ENCODE data around the gene TSHZ2. TPM values are rescaled to one million over a fixed set of nuclear protein-coding genes. Genes with fewer than 3 reads are reported as not detected.
A peak's percentile ranks its signal among the peaks of the same experiment; 100 is the strongest.

TSHZ2 gene
- total and polyA plus RNA-seq, 9 of the 15 experiments (the other 6 are each of a cell fraction or from before 2014, with no cell fraction given) = 0.03 to 0.20 (median 0.05) TPM; not detected in 4

- TF ChIP-seq NR0B1 (IDR thresholded peaks at IDR 0.05; ENCODE audit: partially characterized antibody) (no peak), USF2 (CRISPR knock-in tag; IDR thresholded peaks at IDR 0.05) (peak; percentile 65), ARID1B (IDR thresholded peaks at IDR 0.05) (peak; percentile 17; the same call in 1 of the 2 replicates), ARNT (IDR thresholded peaks at IDR 0.05) (no peak), CTCFL (IDR thresholded peaks at IDR 0.05; ENCODE audit: borderline replicate concordance, insufficient read depth, low read depth, low read length, poor library complexity, severe bottlenecking) (no peak), ZNF717 (CRISPR knock-in tag; IDR thresholded peaks at IDR 0.05) (no peak), CHD1 (IDR thresholded peaks at IDR 0.05; ENCODE audit: low read length) (no peak), LCOR (CRISPR knock-in tag; IDR thresholded peaks at IDR 0.05) (no peak), ZNF76 (CRISPR knock-in tag; IDR thresholded peaks at IDR 0.05; ENCODE audit: borderline replicate concordance) (no peak), SMAD3 (CRISPR knock-in tag; conservative IDR thresholded peaks at IDR 0.05) (no peak), TAF1 (IDR thresholded peaks at IDR 0.05; ENCODE audit: control insufficient read depth, extremely low read depth, insufficient read depth, low read length, severe bottlenecking) (no peak), JUN (IDR thresholded peaks at IDR 0.05; ENCODE audit: borderline replicate concordance, low read depth, low read length) (no peak), JUN (CRISPR knock-in tag; IDR thresholded peaks at IDR 0.05; ENCODE audit: borderline replicate concordance) (no peak), E4F1 (CRISPR knock-in tag; IDR thresholded peaks at IDR 0.05; ENCODE audit: borderline replicate concordance) (no peak), KLF6 (CRISPR knock-in tag; IDR thresholded peaks at IDR 0.05; ENCODE audit: borderline replicate concordance) (no peak), ZNF217 (CRISPR knock-in tag; IDR thresholded peaks at IDR 0.05) (no peak)
- TF ChIP-seq, protein P1, sequence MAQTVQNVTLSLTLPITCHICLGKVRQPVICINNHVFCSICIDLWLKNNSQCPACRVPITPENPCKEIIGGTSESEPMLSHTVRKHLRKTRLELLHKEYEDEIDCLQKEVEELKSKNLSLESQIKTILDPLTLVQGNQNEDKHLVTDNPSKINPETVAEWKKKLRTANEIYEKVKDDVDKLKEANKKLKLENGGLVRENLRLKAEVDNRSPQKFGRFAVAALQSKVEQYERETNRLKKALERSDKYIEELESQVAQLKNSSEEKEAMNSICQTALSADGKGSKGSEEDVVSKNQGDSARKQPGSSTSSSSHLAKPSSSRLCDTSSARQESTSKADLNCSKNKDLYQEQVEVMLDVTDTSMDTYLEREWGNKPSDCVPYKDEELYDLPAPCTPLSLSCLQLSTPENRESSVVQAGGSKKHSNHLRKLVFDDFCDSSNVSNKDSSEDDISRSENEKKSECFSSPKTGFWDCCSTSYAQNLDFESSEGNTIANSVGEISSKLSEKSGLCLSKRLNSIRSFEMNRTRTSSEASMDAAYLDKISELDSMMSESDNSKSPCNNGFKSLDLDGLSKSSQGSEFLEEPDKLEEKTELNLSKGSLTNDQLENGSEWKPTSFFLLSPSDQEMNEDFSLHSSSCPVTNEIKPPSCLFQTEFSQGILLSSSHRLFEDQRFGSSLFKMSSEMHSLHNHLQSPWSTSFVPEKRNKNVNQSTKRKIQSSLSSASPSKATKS (CRISPR knock-in tag; IDR thresholded peaks at IDR 0.05) = no peak
Observed at GRCh38 chr20:53370345-53370961, 398.3 kb downstream of the TSHZ2 start (continued).
